Immature natural killer cell (primary cell): ENCODE measurements around the gene TPRX1. TPM values are rescaled to one million over a fixed set of nuclear protein-coding genes. Genes with fewer than 3 reads are reported as not detected.
A peak's percentile ranks its signal among the peaks of the same experiment; 100 is the strongest.
"Not testable (repeated sequence)": the region's sequence is repeated elsewhere in the genome, so short reads cannot be mapped to it uniquely, and the experiment has no call there.

Experiments used
- DNase-seq, 3 donors: peaks; one replicate each; pipeline ENCODE4 v3.0.0; 2022; ENCODE audit warnings: mixed read lengths in 1 of 3
- H3K27ac Mint-ChIP-seq, 6 donors: one replicate each; pipeline ENCODE4 v1.8.0; 2020; ENCODE audit warnings: mixed read lengths in 6 of 6, mild to moderate bottlenecking in 5 of 6, inconsistent platforms in 4 of 6, moderate library complexity in 3 of 6
- H3K27me3 Mint-ChIP-seq, 3 donors: one replicate each; pipeline ENCODE4 v1.8.0; 2020 to 2021; ENCODE audit warnings: low read depth in 3 of 3, mild to moderate bottlenecking in 3 of 3, mixed read lengths in 3 of 3, moderate library complexity in 3 of 3, inconsistent platforms in 1 of 3
- H3K36me3 Mint-ChIP-seq, 3 donors: one replicate each; pipeline ENCODE4 v1.8.0; 2020; ENCODE audit warnings: mixed read lengths in 3 of 3, inconsistent platforms in 2 of 3, mild to moderate bottlenecking in 2 of 3
- H3K4me1 Mint-ChIP-seq, 2 donors: one replicate each; pipeline ENCODE4 v1.8.0; 2020; ENCODE audit warnings: inconsistent platforms in 2 of 2, mild to moderate bottlenecking in 2 of 2, mixed read lengths in 2 of 2, moderate library complexity in 1 of 2
- H3K4me3 Mint-ChIP-seq, 5 donors: one replicate each; pipeline ENCODE4 v1.8.0; 2020; ENCODE audit warnings: mild to moderate bottlenecking in 5 of 5, mixed read lengths in 5 of 5, inconsistent platforms in 3 of 5, moderate library complexity in 3 of 5
- H3K9me3 Mint-ChIP-seq, 6 donors: one replicate each; pipeline ENCODE4 v1.8.0; 2020; ENCODE audit warnings: mild to moderate bottlenecking in 6 of 6, mixed read lengths in 6 of 6, inconsistent platforms in 4 of 6, moderate library complexity in 3 of 6
- polyA plus RNA-seq, 3 donors: library from polyadenylated mRNA; unstranded; fragments of 300-500 nt; fragmentation: Illumina TruSeq; gene quantifications; one replicate each; pipeline ENCODE4 v1.2.3, GENCODE V29; 2021

TPRX1 gene
- polyA plus RNA-seq, 3 donors from 2014 or later: not detected

GRCh38 chr19:47771291-47771690, 33.1 kb downstream of the TPRX1 start:
- H3K27ac Mint-ChIP-seq, H3K27me3 Mint-ChIP-seq, H3K4me3 Mint-ChIP-seq, DNase-seq, H3K36me3 Mint-ChIP-seq, H3K9me3 Mint-ChIP-seq, H3K4me1 Mint-ChIP-seq: not testable (repeated sequence)

GRCh38 chr19:47769534-47769933, 34.8 kb downstream of the TPRX1 start:
- Mint-ChIP-seq H3K27ac (no peak overlapping the region), H3K9me3 (no peaks in the 10 kb centered on the region), H3K4me1 (no peaks in the 10 kb centered on the region), H3K27me3 (peaks cover 0 to 3% (median 0%) of the 10 kb centered on the region in 3 donors), H3K4me3 (no peak overlapping the region), H3K36me3 (peaks cover 0 to 3% (median 0%) of the 10 kb centered on the region in 3 donors)
- no peak for DNase-seq

- no peak overlapping the region for H3K27ac Mint-ChIP-seq
- peaks cover 0 to 3% (median 0%) of the 10 kb centered on the region in 3 donors for H3K36me3 Mint-ChIP-seq
- H3K4me3 Mint-ChIP-seq: no peak overlapping the region
- H3K9me3 Mint-ChIP-seq: no peaks in the 10 kb centered on the region
- H3K27me3 Mint-ChIP-seq: peaks cover 0 to 3% (median 0%) of the 10 kb centered on the region in 3 donors
- H3K4me1 Mint-ChIP-seq: no peaks in the 10 kb centered on the region
- no peak for DNase-seq
Measured at GRCh38 chr19:47768604-47769003, 35.7 kb downstream of the TPRX1 start.

GRCh38 chr19:47767349-47767748, 37.0 kb downstream of the TPRX1 start:
- Mint-ChIP-seq H3K36me3 (peaks cover 0 to 3% (median 0%) of the 10 kb centered on the region in 3 donors), H3K4me3 (no peak overlapping the region), H3K9me3 (no peaks in the 10 kb centered on the region), H3K27me3 (peaks cover 0 to 3% (median 0%) of the 10 kb centered on the region in 3 donors), H3K27ac (peak overlapping the region in 1 of 6 donors; percentile 11), H3K4me1 (no peaks in the 10 kb centered on the region)
- no peak for DNase-seq

- H3K4me1 Mint-ChIP-seq: no peaks in the 10 kb centered on the region
- no peak overlapping the region for H3K27ac Mint-ChIP-seq
- H3K36me3 Mint-ChIP-seq: peaks cover 0 to 3% (median 0%) of the 10 kb centered on the region in 3 donors
- peaks cover 0 to 3% (median 0%) of the 10 kb centered on the region in 3 donors for H3K27me3 Mint-ChIP-seq
- H3K4me3 Mint-ChIP-seq: no peak overlapping the region
- no peaks in the 10 kb centered on the region for H3K9me3 Mint-ChIP-seq
- no peak for DNase-seq
Measured at GRCh38 chr19:47766670-47767069, 37.7 kb downstream of the TPRX1 start.

GRCh38 chr19:47766359-47766620, 38.1 kb downstream of the TPRX1 start:
- H3K27ac Mint-ChIP-seq: no peak overlapping the region
- no peak for DNase-seq
- no peaks in the 10 kb centered on the region for H3K4me1 Mint-ChIP-seq
- H3K27me3 Mint-ChIP-seq: peaks cover 0 to 3% (median 0%) of the 10 kb centered on the region in 3 donors
- H3K36me3 Mint-ChIP-seq: peaks cover 0 to 3% (median 0%) of the 10 kb centered on the region in 3 donors
- no peaks in the 10 kb centered on the region for H3K9me3 Mint-ChIP-seq
- no peak overlapping the region for H3K4me3 Mint-ChIP-seq

- Mint-ChIP-seq H3K36me3 (peaks cover 0 to 3% (median 0%) of the 10 kb centered on the region in 3 donors), H3K27ac (no peak overlapping the region), H3K4me1 (no peaks in the 10 kb centered on the region), H3K9me3 (no peaks in the 10 kb centered on the region), H3K4me3 (no peak overlapping the region), H3K27me3 (peaks cover 0 to 3% (median 0%) of the 10 kb centered on the region in 3 donors)
- DNase-seq: peak in 1 of 3 donors; percentile 29
Measured at GRCh38 chr19:47765523-47766358, 38.6 kb downstream of the TPRX1 start.

DNA sequence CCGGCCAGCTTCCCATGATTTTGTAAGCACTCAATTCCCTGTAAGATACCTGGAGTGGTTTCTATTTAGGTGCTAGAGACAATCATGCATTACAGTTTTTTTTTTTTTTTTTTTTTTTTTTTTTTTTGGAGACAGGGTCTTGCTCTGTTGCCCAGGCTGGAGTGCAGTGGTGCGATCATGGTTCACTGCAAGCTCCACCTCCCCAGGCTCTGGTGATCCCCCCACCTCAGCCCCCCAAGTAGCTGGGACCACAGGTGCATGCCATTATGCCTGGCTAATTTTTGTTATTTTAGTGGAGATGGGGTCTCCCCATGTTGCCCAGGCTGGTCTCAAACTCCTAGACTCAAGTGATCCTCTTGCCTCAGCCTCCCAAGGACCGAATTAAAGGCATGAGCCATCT, 39.6 kb downstream of the TPRX1 start:
- not testable (repeated sequence) for H3K27me3 Mint-ChIP-seq, H3K27ac Mint-ChIP-seq, H3K4me1 Mint-ChIP-seq, H3K4me3 Mint-ChIP-seq, H3K36me3 Mint-ChIP-seq, H3K9me3 Mint-ChIP-seq, DNase-seq

DNA sequence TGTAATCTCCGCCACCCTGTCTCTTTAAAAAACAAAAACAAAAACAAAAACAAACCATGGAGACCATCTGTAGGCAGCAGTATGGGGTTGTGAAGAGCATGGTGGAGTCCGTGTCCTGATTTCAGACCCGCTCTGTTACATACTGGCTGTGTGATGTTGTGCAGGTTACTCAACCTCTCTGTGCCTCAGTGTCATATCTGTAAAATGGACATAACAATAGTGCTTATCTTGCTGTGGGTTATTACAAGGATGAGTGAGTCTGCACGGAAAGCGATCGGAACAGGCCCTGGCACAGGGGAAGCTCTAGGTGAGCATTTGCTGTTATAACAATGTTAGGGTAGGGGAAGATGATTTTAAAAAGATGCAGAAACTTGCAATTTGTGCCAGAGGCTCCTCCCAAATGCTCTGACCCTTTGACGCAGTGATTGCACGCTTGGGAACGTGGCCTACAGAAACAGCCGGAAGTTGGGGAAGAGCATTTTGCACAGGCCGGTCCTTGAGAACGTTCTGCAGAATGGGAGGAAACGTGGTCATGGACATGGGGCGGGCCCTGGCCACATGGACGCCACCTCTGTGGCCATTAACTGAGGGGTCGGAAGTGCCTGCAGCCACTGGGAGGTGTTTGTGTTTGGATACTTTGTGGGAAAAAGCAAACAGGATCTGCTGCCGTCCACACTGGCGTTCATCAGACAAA, 41.6 kb downstream of the TPRX1 start:
- Mint-ChIP-seq H3K9me3 (peaks cover 0 to 2% (median 0%) of the 10 kb centered on the region in 6 donors), H3K4me1 (peaks cover 0 to 2% of the 10 kb centered on the region in 2 donors), H3K27me3 (peaks cover 4 to 5% (median 4%) of the 10 kb centered on the region in 3 donors), H3K36me3 (peaks cover 9 to 16% (median 15%) of the 10 kb centered on the region in 3 donors), H3K4me3 (no peak overlapping the region), H3K27ac (no peak overlapping the region)
- no peak for DNase-seq

- DNase-seq: no peak
- peaks cover 5 to 11% (median 7%) of the 10 kb centered on the region in 3 donors for H3K27me3 Mint-ChIP-seq
- peaks cover 0 to 2% (median 0%) of the 10 kb centered on the region in 6 donors for H3K9me3 Mint-ChIP-seq
- peaks cover 0 to 2% of the 10 kb centered on the region in 2 donors for H3K4me1 Mint-ChIP-seq
- no peak overlapping the region for H3K4me3 Mint-ChIP-seq
- H3K36me3 Mint-ChIP-seq: peaks cover 14 to 22% (median 21%) of the 10 kb centered on the region in 3 donors
- no peak overlapping the region for H3K27ac Mint-ChIP-seq
Measured at GRCh38 chr19:47762151-47762550, 42.2 kb downstream of the TPRX1 start.

- peaks cover 0 to 2% (median 0%) of the 10 kb centered on the region in 6 donors for H3K9me3 Mint-ChIP-seq
- H3K4me3 Mint-ChIP-seq: no peak overlapping the region
- no peak for DNase-seq
- H3K27ac Mint-ChIP-seq: no peak overlapping the region
- peaks cover 8 to 12% (median 8%) of the 10 kb centered on the region in 3 donors for H3K27me3 Mint-ChIP-seq
- peaks cover 16 to 26% (median 25%) of the 10 kb centered on the region in 3 donors for H3K36me3 Mint-ChIP-seq
- H3K4me1 Mint-ChIP-seq: peaks cover 0 to 2% of the 10 kb centered on the region in 2 donors
Measured at GRCh38 chr19:47761566-47761965, 42.8 kb downstream of the TPRX1 start.

DNA sequence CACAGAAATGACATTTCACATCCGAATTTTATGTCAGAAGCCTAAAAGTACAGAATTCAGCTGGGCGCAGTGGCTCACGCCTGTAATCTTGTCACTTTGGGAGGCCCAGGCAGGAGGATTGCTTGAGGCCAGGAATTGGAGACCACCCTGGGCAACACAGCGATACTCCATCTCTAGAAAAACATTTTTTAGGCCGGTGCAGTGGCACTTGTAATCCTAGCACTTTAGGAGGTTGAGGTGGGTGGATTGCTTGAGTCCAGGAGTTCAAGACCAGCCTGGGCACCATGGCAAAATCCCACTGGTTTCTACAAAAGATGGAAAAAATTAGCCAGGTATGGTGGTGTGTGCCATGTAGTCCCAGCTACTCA, 43.7 kb downstream of the TPRX1 start:
- DNase-seq: no peak
- no peak overlapping the region for H3K27ac Mint-ChIP-seq
- H3K9me3 Mint-ChIP-seq: peaks cover 0 to 2% (median 0%) of the 10 kb centered on the region in 6 donors
- H3K4me1 Mint-ChIP-seq: peaks cover 0 to 2% of the 10 kb centered on the region in 2 donors
- H3K27me3 Mint-ChIP-seq: peaks cover 8 to 12% (median 8%) of the 10 kb centered on the region in 3 donors
- H3K4me3 Mint-ChIP-seq: no peak overlapping the region
- peaks cover 16 to 26% (median 25%) of the 10 kb centered on the region in 3 donors for H3K36me3 Mint-ChIP-seq

DNA sequence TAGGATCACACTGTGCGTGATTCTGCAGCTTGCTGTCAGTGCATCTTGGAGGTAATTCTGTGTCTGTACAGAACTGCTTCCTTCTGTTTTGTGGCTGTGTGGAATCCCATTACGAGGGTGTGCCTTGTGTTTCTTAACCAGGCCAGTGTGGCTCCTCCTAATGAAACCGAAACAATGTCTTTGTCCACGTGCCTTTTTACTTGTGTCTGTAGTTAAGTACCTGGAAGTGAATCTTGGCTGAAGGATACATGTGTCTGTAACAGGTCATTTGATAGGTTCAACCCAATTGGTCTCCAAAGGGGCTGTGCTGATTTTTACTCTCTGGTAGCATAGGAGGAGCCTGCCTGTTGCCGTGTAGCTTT, 45.9 kb downstream of the TPRX1 start:
- no peak for DNase-seq
- Mint-ChIP-seq H3K27ac (peak overlapping the region in 1 of 6 donors; percentile 40), H3K4me3 (no peak overlapping the region), H3K36me3 (peaks cover 21 to 33% (median 30%) of the 10 kb centered on the region in 3 donors), H3K4me1 (peaks cover 0 to 2% of the 10 kb centered on the region in 2 donors), H3K27me3 (peaks cover 11 to 13% (median 12%) of the 10 kb centered on the region in 3 donors), H3K9me3 (peaks cover 0 to 2% (median 0%) of the 10 kb centered on the region in 6 donors)
